Lower lobe of right lung (tissue), 2 donors: ENCODE results near the gene CACNA1C. TPM values are rescaled to one million over a fixed set of nuclear protein-coding genes. Genes with fewer than 3 reads are reported as not detected.

Source experiments
- ATAC-seq, 2 donors: fragments of 200-7000 bp; cut with Tn5 transposase; one replicate each; pipeline ENCODE4 v1.9.1; 2020 to 2022; ENCODE audit warnings: mild to moderate bottlenecking in 2 of 2, moderate library complexity in 2 of 2
- DNase-seq: peaks from one replicate; pipeline ENCODE4 v3.0.0-alpha.2; 2020
- H3K27ac ChIP-seq: fragments of 200-600 bp; one replicate; pipeline ENCODE4 v1.8.0; 2022
- H3K27me3 ChIP-seq: fragments of 200-600 bp; one replicate; pipeline ENCODE4 v1.8.0; 2022; ENCODE audit warnings: low read depth
- H3K36me3 ChIP-seq: fragments of 200-600 bp; one replicate; pipeline ENCODE4 v1.8.0; 2022; ENCODE audit warnings: mild to moderate bottlenecking
- H3K4me1 ChIP-seq: fragments of 200-600 bp; one replicate; pipeline ENCODE4 v1.8.0; 2022
- H3K4me3 ChIP-seq: fragments of 200-600 bp; one replicate; pipeline ENCODE4 v1.8.0; 2022; ENCODE audit warnings: mild to moderate bottlenecking
- H3K9me3 ChIP-seq: fragments of 200-600 bp; one replicate; pipeline ENCODE4 v1.8.0; 2022
- intact Hi-C: fragments of 100-400 bp; cut with DNase I; formaldehyde crosslinking; loops from one replicate; pipeline ENCODE4 v1.11.0; 2022
- total RNA-seq: library from RNA; stranded (reverse); fragmentation: NEBNext Ultra II Directional; extraction: Animal tissue kit (Norgen Biotek cat#: 25700); gene quantifications from one replicate; pipeline ENCODE4 v1.2.1, GENCODE V29; 2021
- TF ChIP-seq, protein P1 (sequence below): fragments of 200-600 bp; IDR thresholded peaks from one replicate; pipeline ENCODE4 v1.8.0; 2022; ENCODE audit warnings: antibody characterized with exemption, mild to moderate bottlenecking
- donor health status: DM: no; HTN: yes; CAD: no; lungs with severe emphysema.

Gene CACNA1C
- total RNA-seq, 1 donor from 2014 or later: 8.4 TPM

GRCh38 chr12:2690348-2691005 lies 637.7 kb downstream of the CACNA1C start:
- Histone ChIP-seq H3K9me3 (no peaks in the 10 kb centered on the region), H3K27ac (peak overlapping the region; percentile 31), H3K36me3 (peaks cover 3% of the 10 kb centered on the region), H3K4me1 (peaks cover 4% of the 10 kb centered on the region), H3K27me3 (peaks cover 26% of the 10 kb centered on the region), H3K4me3 (peak overlapping the region; percentile 49)
- TF ChIP-seq, protein P1, sequence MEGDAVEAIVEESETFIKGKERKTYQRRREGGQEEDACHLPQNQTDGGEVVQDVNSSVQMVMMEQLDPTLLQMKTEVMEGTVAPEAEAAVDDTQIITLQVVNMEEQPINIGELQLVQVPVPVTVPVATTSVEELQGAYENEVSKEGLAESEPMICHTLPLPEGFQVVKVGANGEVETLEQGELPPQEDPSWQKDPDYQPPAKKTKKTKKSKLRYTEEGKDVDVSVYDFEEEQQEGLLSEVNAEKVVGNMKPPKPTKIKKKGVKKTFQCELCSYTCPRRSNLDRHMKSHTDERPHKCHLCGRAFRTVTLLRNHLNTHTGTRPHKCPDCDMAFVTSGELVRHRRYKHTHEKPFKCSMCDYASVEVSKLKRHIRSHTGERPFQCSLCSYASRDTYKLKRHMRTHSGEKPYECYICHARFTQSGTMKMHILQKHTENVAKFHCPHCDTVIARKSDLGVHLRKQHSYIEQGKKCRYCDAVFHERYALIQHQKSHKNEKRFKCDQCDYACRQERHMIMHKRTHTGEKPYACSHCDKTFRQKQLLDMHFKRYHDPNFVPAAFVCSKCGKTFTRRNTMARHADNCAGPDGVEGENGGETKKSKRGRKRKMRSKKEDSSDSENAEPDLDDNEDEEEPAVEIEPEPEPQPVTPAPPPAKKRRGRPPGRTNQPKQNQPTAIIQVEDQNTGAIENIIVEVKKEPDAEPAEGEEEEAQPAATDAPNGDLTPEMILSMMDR: no peak
- no peak for ATAC-seq
- intact Hi-C loops: no loop called here
- no peak for DNase-seq

DNA sequence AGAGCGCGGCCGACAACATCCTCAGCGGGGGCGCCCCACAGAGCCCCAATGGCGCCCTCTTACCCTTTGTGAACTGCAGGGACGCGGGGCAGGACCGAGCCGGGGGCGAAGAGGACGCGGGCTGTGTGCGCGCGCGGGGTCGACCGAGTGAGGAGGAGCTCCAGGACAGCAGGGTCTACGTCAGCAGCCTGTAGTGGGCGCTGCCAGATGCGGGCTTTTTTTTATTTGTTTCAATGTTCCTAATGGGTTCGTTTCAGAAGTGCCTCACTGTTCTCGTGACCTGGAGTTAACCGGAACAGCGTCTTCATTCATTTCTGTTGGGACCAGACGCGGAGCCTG lies 638.2 kb downstream of the CACNA1C start:
- TF ChIP-seq, protein P1: no peak
- DNase-seq (peak; percentile 49), ATAC-seq (peak; percentile 40 to 54)

GRCh38 chr12:2691345-2692071 lies 638.7 kb downstream of the CACNA1C start:
- peaks cover 26% of the 10 kb centered on the region for H3K27me3 ChIP-seq
- TF ChIP-seq, protein P1: no peak
- H3K9me3 ChIP-seq: no peaks in the 10 kb centered on the region
- ATAC-seq: peak; percentile 63 to 71
- peak overlapping the region; percentile 49 for H3K4me3 ChIP-seq
- peaks cover 4% of the 10 kb centered on the region for H3K4me1 ChIP-seq
- no peak for DNase-seq
- H3K36me3 ChIP-seq: peaks cover 3% of the 10 kb centered on the region
- intact Hi-C loops: no loop called here
- peak overlapping the region; percentile 31 for H3K27ac ChIP-seq

More for the DNA sequence above, 638.2 kb downstream of the CACNA1C start:
- peaks cover 4% of the 10 kb centered on the region for H3K4me1 ChIP-seq
- peaks cover 26% of the 10 kb centered on the region for H3K27me3 ChIP-seq
- H3K4me3 ChIP-seq: peak overlapping the region; percentile 49
- H3K27ac ChIP-seq: peak overlapping the region; percentile 31
- H3K36me3 ChIP-seq: peaks cover 3% of the 10 kb centered on the region
- no peaks in the 10 kb centered on the region for H3K9me3 ChIP-seq
- intact Hi-C loops: no loop called here

- DNase-seq (no peak), ATAC-seq (no peak)
- TF ChIP-seq, protein P1: no peak
- H3K4me1 ChIP-seq: peaks cover 4% of the 10 kb centered on the region
- H3K27me3 ChIP-seq: peaks cover 26% of the 10 kb centered on the region
- intact Hi-C loops: no loop called here
- H3K27ac ChIP-seq: peak overlapping the region; percentile 31
- H3K4me3 ChIP-seq: peak overlapping the region; percentile 49
- no peaks in the 10 kb centered on the region for H3K9me3 ChIP-seq
- H3K36me3 ChIP-seq: peaks cover 3% of the 10 kb centered on the region
Measured at GRCh38 chr12:2692080-2692479, 639.3 kb downstream of the CACNA1C start.

GRCh38 chr12:2693244-2693860 lies 640.6 kb downstream of the CACNA1C start:
- no peaks in the 10 kb centered on the region for H3K9me3 ChIP-seq
- intact Hi-C loops: no loop called here
- TF ChIP-seq, protein P1: no peak
- H3K4me3 ChIP-seq: no peak overlapping the region
- H3K27me3 ChIP-seq: peaks cover 26% of the 10 kb centered on the region
- H3K4me1 ChIP-seq: peaks cover 4% of the 10 kb centered on the region
- no peak for ATAC-seq
- peaks cover 3% of the 10 kb centered on the region for H3K36me3 ChIP-seq
- no peak for DNase-seq
- H3K27ac ChIP-seq: no peak overlapping the region
